HEK293 (cell line): ENCODE measurements around the gene ACOD1.

Experiments used
- BCL11B ChIP-seq: fragments of 450-650 bp; formaldehyde crosslinking; IDR thresholded peaks from 2 replicates; pipeline ENCODE4 v1.5.1; 2016; ENCODE audit warnings: low read depth, missing biosample characterization, missing genetic modification characterization
- CTCF ChIP-seq: fragments of 450-650 bp; formaldehyde crosslinking; IDR thresholded peaks from 2 replicates; pipeline ENCODE4 v1.5.1; 2016; ENCODE audit warnings: missing biosample characterization, missing genetic modification characterization
- GLIS1 ChIP-seq: fragments of 450-650 bp; formaldehyde crosslinking; IDR thresholded peaks from 2 replicates; pipeline ENCODE4 v1.5.1; 2016; ENCODE audit warnings: missing biosample characterization, missing genetic modification characterization
- KLF16 ChIP-seq: fragments of 450-650 bp; formaldehyde crosslinking; IDR thresholded peaks from 2 replicates; pipeline ENCODE4 v1.5.1; 2017; ENCODE audit warnings: missing biosample characterization, missing genetic modification characterization
- ZNF157 ChIP-seq: fragments of 450-650 bp; formaldehyde crosslinking; IDR thresholded peaks from 2 replicates; pipeline ENCODE4 v1.5.1; 2016; ENCODE audit warnings: missing biosample characterization, missing genetic modification characterization
- ZNF175 ChIP-seq: fragments of 450-650 bp; formaldehyde crosslinking; IDR thresholded peaks from 2 replicates; pipeline ENCODE4 v1.5.1; 2016; ENCODE audit warnings: missing biosample characterization, missing genetic modification characterization
- ZNF211 ChIP-seq: fragments of 450-650 bp; formaldehyde crosslinking; IDR thresholded peaks from 2 replicates; pipeline ENCODE4 v1.5.1; 2016; ENCODE audit warnings: low read depth, missing biosample characterization, missing genetic modification characterization
- ZNF707 ChIP-seq: fragments of 450-650 bp; formaldehyde crosslinking; IDR thresholded peaks from 2 replicates; pipeline ENCODE4 v1.5.1; 2016; ENCODE audit warnings: missing biosample characterization, missing genetic modification characterization
- ZXDB ChIP-seq: fragments of 450-650 bp; formaldehyde crosslinking; IDR thresholded peaks from 2 replicates; pipeline ENCODE4 v1.5.1; 2016; ENCODE audit warnings: missing biosample characterization, missing genetic modification characterization

DNA sequence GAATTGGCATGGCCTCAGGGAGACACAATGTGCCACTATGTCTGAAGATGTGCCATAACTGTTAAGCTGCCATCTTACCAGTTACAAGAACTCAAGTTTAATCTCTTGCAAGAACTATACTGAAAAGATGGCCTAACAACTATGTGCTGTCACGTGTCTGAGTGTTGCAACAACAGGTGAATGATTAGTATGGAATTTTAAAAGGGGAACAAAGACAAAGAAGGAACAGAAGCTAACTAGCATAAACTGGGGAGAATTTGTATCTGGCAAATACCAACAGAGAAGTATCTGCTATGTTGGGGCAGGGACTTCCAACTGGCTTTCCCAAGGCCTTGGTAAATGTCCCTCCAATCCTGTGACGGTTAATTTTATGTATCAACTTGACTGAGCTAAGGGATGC lies 11.5 kb upstream of the ACOD1 start:
- TF ChIP-seq CTCF (no peak), ZNF175 (tag by site-specific recombination) (no peak), BCL11B (tag by site-specific recombination) (no peak), GLIS1 (tag by site-specific recombination) (no peak), ZXDB (no peak), ZNF157 (tag by site-specific recombination) (no peak), KLF16 (tag by site-specific recombination) (no peak), ZNF211 (tag by site-specific recombination) (no peak), ZNF707 (tag by site-specific recombination) (no peak)
